B cell (primary cell): ENCODE results near the gene RNF181. TPM values are rescaled to one million over a fixed set of nuclear protein-coding genes. Genes with fewer than 3 reads are reported as not detected.

Experiments used
- ATAC-seq: fragments of 200-7000 bp; cut with Tn5 transposase; one replicate; pipeline ENCODE4 v1.10.0; 2021; ENCODE audit warnings: low read depth, mild to moderate bottlenecking, moderate number of reproducible peaks, moderate library complexity
- CTCF ChIA-PET: fragments of 350-600 bp; sonication (Branson Sonifier 250); formaldehyde crosslinking; loops from one replicate; lab custom pipeline; 2021; ENCODE audit warnings: antibody characterized with exemption, inconsistent platforms; lab: Charles Lee
- POLR2A ChIA-PET: fragments of 350-600 bp; sonication (Branson Sonifier 250); formaldehyde crosslinking; loops from one replicate; lab custom pipeline; 2021; ENCODE audit warnings: antibody characterized with exemption; lab: Charles Lee
- DNase-seq: peaks from one replicate; pipeline ENCODE4 v3.0.0; 2013
- H2AFZ ChIP-seq: 2 replicates; pipeline ENCODE4 v1.6.1; 2012; ENCODE audit warnings: mild to moderate bottlenecking, low read depth, low read length; ENCODE audit not compliant: insufficient read depth, poor library complexity, severe bottlenecking
- H3K27ac ChIP-seq, 2 donors: 1 replicate in 1 of 2; 2 replicates in 1 of 2; pipeline ENCODE4 v1.5.1; 2012 to 2013; ENCODE audit warnings: low read length in 2 of 2, mild to moderate bottlenecking in 2 of 2, moderate library complexity in 1 of 2
- H3K27me3 ChIP-seq, 4 experiments: fragments of 200-600 bp in 1 of 4; sonication (generic) in 1 of 4; replicated peaks in 1 of 4; 1 replicate in 2 of 4; 2 replicates in 2 of 4; pipeline versions ENCODE4 v1.6.1 to v1.7.0; 2013 to 2016; ENCODE audit warnings: low read length in 3 of 4, mild to moderate bottlenecking in 2 of 4, mixed read lengths in 1 of 4, moderate library complexity in 1 of 4; ENCODE audit not compliant: insufficient read depth in 4 of 4, control insufficient read depth in 3 of 4; ENCODE audit errors: control extremely low read depth in 1 of 4
- H3K36me3 ChIP-seq, 2 experiments: replicated peaks in 1 of 2; 1 replicate in 1 of 2; 2 replicates in 1 of 2; pipeline versions ENCODE4 v1.6.1 to v1.7.1; 2013; ENCODE audit warnings: low read length in 1 of 2; ENCODE audit not compliant: insufficient read depth in 2 of 2, control insufficient read depth in 1 of 2; ENCODE audit errors: control extremely low read depth in 1 of 2, extremely low read depth in 1 of 2
- H3K4me1 ChIP-seq, 2 donors: fragments of 200-600 bp in 1 of 2; sonication (generic) in 1 of 2; 1 replicate in 1 of 2; 2 replicates in 1 of 2; pipeline versions ENCODE4 v1.5.1 to v1.6.1; 2013 to 2017; ENCODE audit warnings: low read length in 2 of 2; ENCODE audit not compliant: control insufficient read depth in 2 of 2, insufficient read depth in 2 of 2
- H3K4me2 ChIP-seq: replicated peaks from 2 replicates; pipeline ENCODE3; 2012; ENCODE audit warnings: mild to moderate bottlenecking, low read depth, low read length; ENCODE audit not compliant: poor library complexity, severe bottlenecking
- H3K4me3 ChIP-seq, 5 experiments: fragments of 200-600 bp in 1 of 5; sonication (generic) in 1 of 5; 1 replicate in 3 of 5; 2 replicates in 2 of 5; pipeline versions ENCODE4 v1.5.1 to v1.7.0; 2011 to 2016; ENCODE audit warnings: low read length in 4 of 5, mild to moderate bottlenecking in 4 of 5, low read depth in 2 of 5, control low read depth in 1 of 5, moderate library complexity in 1 of 5; ENCODE audit not compliant: insufficient read depth in 1 of 5; ENCODE audit errors: control extremely low read depth in 1 of 5, extremely low read depth in 1 of 5
- H3K79me2 ChIP-seq: fragments of 200-600 bp; sonication (generic); one replicate; pipeline ENCODE4 v1.6.0; 2016; ENCODE audit warnings: low read length; ENCODE audit not compliant: control insufficient read depth, insufficient read depth
- H3K9ac ChIP-seq: fragments of 200-600 bp; sonication (generic); 2 replicates; pipeline ENCODE4 v1.6.1; 2017; ENCODE audit warnings: mild to moderate bottlenecking, low read length, moderate library complexity
- H3K9me3 ChIP-seq, 3 donors: one replicate each; pipeline versions ENCODE4 v1.6.1 to v1.7.1; 2013; ENCODE audit warnings: low read length in 2 of 3; ENCODE audit not compliant: control insufficient read depth in 2 of 3, insufficient read depth in 1 of 3; ENCODE audit errors: control extremely low read depth in 1 of 3
- H4K20me1 ChIP-seq: 2 replicates; pipeline ENCODE4 v1.6.0; 2012; ENCODE audit warnings: mild to moderate bottlenecking, low read length; ENCODE audit not compliant: insufficient read depth, control insufficient read depth, poor library complexity, severe bottlenecking
- H3K27ac Mint-ChIP-seq: one replicate; pipeline ENCODE4 v1.8.0; 2021; ENCODE audit warnings: mixed read lengths
- H3K27me3 Mint-ChIP-seq: one replicate; pipeline ENCODE4 v1.8.0; 2021; ENCODE audit warnings: mixed read lengths
- H3K4me1 Mint-ChIP-seq: one replicate; pipeline ENCODE4 v1.8.0; 2021; ENCODE audit warnings: mixed read lengths
- H3K4me3 Mint-ChIP-seq: one replicate; pipeline ENCODE4 v1.8.0; 2021; ENCODE audit warnings: mixed read lengths
- H3K9me3 Mint-ChIP-seq: one replicate; pipeline ENCODE4 v1.8.0; 2022; ENCODE audit warnings: mixed read lengths; ENCODE audit not compliant: insufficient read depth
- CTCF ChIP-seq: fragments of 200-600 bp; IDR thresholded peaks from one replicate; pipeline ENCODE4 v1.8.0; 2022; ENCODE audit warnings: antibody characterized with exemption, mild to moderate bottlenecking
- EZH2 ChIP-seq: IDR thresholded peaks from 2 replicates; pipeline ENCODE4 v1.6.1; 2012; ENCODE audit warnings: borderline replicate concordance, low read depth, mild to moderate bottlenecking, moderate library complexity, low read length; ENCODE audit not compliant: insufficient read depth, poor library complexity, severe bottlenecking
- WGBS: methylation state at CpG from one replicate; pipeline ENCODE4 v1.1.5; 2013; ENCODE audit warnings: missing lambda C conversion rate; ENCODE audit not compliant: insufficient coverage; 5-methylcytosine and 5-hydroxymethylcytosine counted together
- intact Hi-C: fragments of 100-400 bp; cut with micrococcal nuclease; formaldehyde crosslinking; loops from one replicate; pipeline ENCODE4 v1.10.0; 2022
- polyA plus RNA-seq: library from polyadenylated mRNA; depleted of rRNA; stranded (reverse); fragments of >200 nt; gene quantifications from 2 replicates; pipeline ENCODE4 v1.2.3, GENCODE V29; 2012
- total RNA-seq, 2 donors: library from RNA; stranded (reverse); fragments of 120-200 nt in 1 of 2; gene quantifications; 1 replicate in 1 of 2; 2 replicates in 1 of 2; pipeline versions ENCODE4 v1.2.3 to v1.2.4, GENCODE V29; 2013 to 2022

RNF181 gene
- total and polyA plus RNA-seq, 2 donors (not counting 1 experiment from before 2014, with no cell fraction given) = 76.6 to 151 TPM

DNA sequence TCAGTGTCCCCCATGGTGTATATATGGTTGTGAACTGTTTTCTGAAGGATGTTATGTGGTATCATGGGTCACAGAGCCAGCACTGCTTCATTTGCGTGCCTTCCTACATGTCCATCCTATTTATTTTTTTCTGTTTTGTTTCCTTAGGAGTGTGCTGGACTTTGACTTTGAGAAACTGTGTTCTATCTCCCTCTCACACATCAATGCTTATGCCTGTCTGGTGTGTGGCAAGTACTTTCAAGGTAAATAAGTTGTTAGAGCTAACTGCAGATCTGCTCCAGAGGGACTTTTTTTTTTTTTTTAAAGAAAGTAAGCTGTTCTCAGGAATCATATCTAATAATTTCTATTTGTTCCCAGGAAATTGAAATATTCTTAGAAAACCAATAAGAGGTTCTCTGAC, 25.8 kb downstream of the RNF181 start:
- intact Hi-C loops = no loop called here
- H3K27ac Mint-ChIP-seq = no peak overlapping the region

DNA sequence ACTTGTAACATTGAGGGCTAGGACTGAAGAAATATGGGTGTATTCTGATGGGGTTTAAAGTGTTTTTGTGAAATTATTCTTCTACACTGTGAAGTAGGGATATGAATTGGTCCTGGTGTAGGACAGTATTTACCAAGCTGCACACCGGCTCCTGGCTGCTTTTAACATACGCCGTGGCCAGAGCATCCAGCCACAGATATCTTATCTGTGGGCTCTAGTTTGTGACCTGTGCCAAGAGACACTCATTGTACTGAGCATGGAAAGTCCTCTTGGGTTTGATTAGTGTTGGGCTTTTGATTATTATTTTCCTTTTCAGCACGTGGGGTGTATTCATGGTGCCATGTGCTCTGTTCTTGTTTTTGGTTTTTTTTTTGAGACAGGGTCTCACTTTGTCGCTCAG, 28.4 kb downstream of the RNF181 start:
- Mint-ChIP-seq H3K4me3 (no peak overlapping the region), H3K9me3 (no peaks in the 10 kb centered on the region), H3K4me1 (peaks cover 12% of the 10 kb centered on the region), H3K27me3 (no peaks in the 10 kb centered on the region), H3K27ac (no peak overlapping the region)
- Histone ChIP-seq H3K27ac (no peak overlapping the region), H4K20me1 (peaks cover 14% of the 10 kb centered on the region), H3K36me3 (peaks cover 9 to 87% of the 10 kb centered on the region in 2 experiments), H3K27me3 (no peaks in the 10 kb centered on the region), H2AFZ (no peak overlapping the region), H3K9me3 (no peaks in the 10 kb centered on the region), H3K79me2 (peaks cover 34% of the 10 kb centered on the region), H3K9ac (no peak overlapping the region), H3K4me2 (no peak overlapping the region), H3K4me1 (peaks cover 6 to 7% of the 10 kb centered on the region in 2 donors), H3K4me3 (no peak overlapping the region)
- no peak for TF ChIP-seq CTCF
- TF ChIP-seq EZH2 = no peak
- 100% methylated on average over 4 of the region's 5 CpGs for WGBS
- ChIA-PET POLR2A (no interaction called here), CTCF (interaction anchor here (4.8 kb wide), 1 partner anchor 13 kb away, joined by 23 read pairs; no protein-coding TSS in a partner anchor)
- intact Hi-C loops = no loop called here
- DNase-seq (no peak), ATAC-seq (no peak)

More for the DNA sequence above, 25.8 kb downstream of the RNF181 start:
- Mint-ChIP-seq H3K27me3 (no peaks in the 10 kb centered on the region), H3K9me3 (no peaks in the 10 kb centered on the region), H3K4me1 (peaks cover 15% of the 10 kb centered on the region), H3K4me3 (no peak overlapping the region)
- no peak overlapping the region for H2AFZ ChIP-seq
- no peak overlapping the region for H3K27ac ChIP-seq
- peaks cover 11 to 69% of the 10 kb centered on the region in 2 experiments for H3K36me3 ChIP-seq
- no peaks in the 10 kb centered on the region for H3K9me3 ChIP-seq
- H3K4me1 ChIP-seq = peaks cover 12 to 16% of the 10 kb centered on the region in 2 donors
- H3K27me3 ChIP-seq = no peaks in the 10 kb centered on the region
- H3K4me3 ChIP-seq = no peak overlapping the region
- H3K79me2 ChIP-seq = peaks cover 60% of the 10 kb centered on the region
- H4K20me1 ChIP-seq = peaks cover 26% of the 10 kb centered on the region
- ChIA-PET CTCF (interaction anchor here (0.6 to 4.8 kb wide), 3 partner anchors 10 to 34 kb away, joined by 3 to 23 read pairs (median 3); no protein-coding TSS in a partner anchor), POLR2A (no interaction called here)
- WGBS = no CpG with 5 or more reads among the region's 1 CpG
- no peak overlapping the region for H3K4me2 ChIP-seq
- no peak overlapping the region for H3K9ac ChIP-seq
- ATAC-seq (no peak), DNase-seq (no peak)
- no peak for TF ChIP-seq EZH2
- TF ChIP-seq CTCF = no peak
